Measurements from ENCODE around the gene FKBP10.
A peak's percentile ranks its signal among the peaks of the same experiment; 100 is the strongest.
"Not testable (repeated sequence)": the region's sequence is repeated elsewhere in the genome, so short reads cannot be mapped to it uniquely, and the experiment has no call there.

FKBP10 gene, protein sequence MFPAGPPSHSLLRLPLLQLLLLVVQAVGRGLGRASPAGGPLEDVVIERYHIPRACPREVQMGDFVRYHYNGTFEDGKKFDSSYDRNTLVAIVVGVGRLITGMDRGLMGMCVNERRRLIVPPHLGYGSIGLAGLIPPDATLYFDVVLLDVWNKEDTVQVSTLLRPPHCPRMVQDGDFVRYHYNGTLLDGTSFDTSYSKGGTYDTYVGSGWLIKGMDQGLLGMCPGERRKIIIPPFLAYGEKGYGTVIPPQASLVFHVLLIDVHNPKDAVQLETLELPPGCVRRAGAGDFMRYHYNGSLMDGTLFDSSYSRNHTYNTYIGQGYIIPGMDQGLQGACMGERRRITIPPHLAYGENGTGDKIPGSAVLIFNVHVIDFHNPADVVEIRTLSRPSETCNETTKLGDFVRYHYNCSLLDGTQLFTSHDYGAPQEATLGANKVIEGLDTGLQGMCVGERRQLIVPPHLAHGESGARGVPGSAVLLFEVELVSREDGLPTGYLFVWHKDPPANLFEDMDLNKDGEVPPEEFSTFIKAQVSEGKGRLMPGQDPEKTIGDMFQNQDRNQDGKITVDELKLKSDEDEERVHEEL

DNA sequence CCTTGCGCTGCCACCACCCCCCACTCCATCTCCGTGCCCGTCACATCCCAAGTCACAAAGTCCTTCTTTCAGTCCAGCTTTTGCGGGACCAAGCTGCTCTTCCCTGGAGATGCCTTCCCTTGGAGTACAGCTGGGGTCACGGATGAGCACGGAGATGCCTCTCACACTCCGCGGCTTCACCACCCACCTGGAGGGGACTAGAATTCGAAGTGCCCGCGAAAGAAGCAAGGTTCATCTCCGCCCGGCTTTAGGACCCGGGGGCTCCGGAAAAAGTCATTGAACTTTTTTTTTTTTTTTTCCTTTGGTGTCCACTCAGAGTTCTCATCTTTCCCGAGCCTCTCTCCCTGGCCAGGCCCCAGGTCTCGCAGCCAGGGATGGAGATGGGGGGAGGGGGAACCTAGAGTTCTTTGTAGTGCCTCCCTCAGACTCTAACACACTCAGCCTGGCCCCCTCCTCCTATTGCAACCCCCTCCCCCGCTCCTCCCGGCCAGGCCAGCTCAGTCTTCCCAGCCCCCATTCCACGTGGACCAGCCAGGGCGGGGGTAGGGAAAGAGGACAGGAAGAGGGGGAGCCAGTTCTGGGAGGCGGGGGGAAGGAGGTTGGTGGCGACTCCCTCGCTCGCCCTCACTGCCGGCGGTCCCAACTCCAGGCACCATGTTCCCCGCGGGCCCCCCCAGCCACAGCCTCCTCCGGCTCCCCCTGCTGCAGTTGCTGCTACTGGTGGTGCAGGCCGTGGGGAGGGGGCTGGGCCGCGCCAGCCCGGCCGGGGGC, at the start of gene FKBP10:
FKBP10 (plus strand) TSS at position 624 of the 771 bp plus-strand sequence; CDS start at position 655, 31 bp downstream.
- peak; percentile 59 for DNase-seq

DNA sequence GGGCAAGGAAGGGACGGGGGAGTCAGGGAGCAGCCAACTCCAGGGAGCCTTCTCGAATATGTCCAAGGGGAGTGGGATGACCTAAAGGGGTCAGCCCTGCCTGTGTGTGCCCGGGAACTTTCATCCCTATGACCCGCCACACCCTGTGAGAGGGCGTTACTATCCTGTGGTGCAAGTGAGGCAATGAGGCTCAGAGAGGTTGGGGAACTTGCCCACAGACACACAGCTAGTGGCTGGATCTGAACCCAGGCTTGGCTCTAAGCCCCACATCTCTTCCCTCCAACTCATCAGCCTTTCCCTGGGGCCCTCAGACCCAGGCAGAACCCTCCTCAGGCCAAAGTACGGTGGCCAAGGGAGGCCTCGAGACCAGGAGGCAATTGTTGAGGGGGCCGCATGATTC, 49.5 kb upstream of the FKBP10 start:
- DNase-seq, result no peak

DNA sequence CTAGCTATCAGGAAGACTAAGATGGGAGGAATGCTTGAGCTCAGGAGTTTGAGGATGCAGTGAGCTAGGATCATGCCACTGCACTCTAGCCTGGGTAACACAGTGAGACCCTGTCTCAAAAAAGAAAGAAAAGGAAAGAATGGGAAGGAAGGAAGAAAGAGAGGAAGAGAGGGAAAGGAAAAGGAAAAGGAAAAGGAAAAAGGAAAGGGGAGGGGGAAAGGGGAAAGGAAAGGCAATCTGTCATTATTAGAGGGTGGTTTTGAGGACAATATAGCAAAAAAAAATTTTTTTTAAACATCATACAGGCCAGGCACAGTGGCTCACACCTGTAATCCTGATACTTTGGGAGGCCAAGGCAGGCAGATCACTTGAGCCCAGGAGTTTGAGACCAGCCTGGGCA, 46.7 kb upstream of the FKBP10 start:
- DNase-seq, result no peak

DNA sequence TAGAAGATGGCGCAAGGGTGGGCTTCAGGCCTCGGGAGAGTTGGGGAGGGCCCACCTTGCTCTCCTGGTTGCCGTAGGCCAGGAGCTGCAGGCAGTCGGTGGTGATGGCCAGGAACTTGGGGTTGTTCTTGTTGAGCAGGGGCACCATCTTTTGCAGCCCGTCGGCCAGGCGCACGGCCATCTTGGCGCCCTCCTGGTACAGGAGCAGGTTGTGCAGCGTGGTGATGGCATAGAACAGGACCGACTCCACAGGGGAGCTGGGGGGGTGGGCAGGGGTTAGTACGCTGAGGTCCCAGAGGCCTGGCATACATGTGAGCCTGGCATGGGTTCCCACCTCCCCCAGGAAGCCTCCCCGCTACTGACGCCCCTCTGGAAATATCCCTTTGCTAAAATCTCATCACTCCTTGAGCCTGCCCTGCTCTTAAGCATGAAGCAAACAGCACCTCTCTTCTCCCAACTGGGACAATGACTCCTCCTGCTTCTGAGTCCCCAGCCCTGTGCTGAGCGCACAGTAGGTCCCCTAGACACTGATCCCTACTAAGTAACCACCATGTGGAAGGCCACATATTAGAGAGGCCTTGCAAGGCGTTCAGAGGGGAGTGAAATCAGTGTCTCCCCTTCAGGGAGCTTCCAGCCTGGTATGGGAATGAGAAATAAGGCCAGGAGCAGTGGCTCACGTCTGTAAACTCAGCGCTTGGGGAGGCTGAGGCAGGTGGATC, 45.3 kb upstream of the FKBP10 start:
- DNase-seq, result no peak

DNA sequence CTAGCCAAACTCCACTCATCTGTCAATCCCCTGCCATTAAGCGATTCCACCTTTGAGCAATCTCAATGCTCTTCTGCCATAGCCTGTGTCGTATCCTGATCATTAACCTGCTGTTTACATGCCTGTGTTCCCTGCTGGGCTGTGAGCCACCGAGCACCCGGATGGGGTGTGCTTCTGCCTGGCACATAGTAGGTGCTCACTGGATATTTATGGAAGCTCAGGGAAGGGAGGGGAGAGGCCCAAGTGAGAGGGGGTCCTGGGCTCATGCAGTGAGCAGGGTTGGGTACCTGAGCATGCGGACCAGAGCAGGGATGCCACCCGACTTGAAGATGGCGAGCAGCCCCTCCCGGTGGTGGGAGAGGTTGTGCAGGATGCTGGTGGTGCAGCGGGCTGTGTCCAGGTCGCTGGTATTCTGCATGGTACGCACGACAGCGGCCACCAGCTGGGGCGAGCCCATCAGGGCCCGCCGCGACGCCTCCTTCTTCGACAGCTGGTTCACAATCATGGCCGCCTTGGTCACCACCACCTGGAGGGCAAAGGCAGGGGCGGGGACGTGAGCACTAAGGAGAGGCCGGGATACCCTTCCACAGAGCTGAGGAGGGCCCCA, 44.0 kb upstream of the FKBP10 start:
- no peak for DNase-seq

DNA sequence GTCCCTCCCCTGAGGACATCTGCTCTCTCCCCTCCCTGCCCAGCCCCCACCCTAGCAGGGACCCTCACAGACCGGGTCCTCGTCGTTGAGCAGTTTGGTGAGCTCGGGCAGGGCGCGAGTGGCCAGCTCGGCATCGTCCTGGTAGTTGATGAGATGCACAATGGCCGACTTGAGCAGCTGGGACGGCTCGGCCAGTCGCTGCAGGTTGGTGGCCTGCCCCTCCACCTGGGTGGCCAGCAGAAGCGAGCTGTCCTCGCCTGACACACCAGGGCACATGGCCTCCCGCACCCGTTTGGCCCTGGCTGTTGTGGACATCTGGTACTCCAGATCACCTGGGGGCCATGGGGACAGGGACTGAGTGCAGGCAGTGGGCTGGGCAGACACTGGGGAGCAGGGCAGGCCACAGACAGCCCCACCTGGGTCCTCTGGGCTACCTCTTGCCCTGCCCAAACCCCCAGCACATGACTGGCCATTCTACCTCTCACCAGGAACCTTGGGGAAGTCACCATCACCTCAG, 43.4 kb upstream of the FKBP10 start:
- DNase-seq, result no peak

DNA sequence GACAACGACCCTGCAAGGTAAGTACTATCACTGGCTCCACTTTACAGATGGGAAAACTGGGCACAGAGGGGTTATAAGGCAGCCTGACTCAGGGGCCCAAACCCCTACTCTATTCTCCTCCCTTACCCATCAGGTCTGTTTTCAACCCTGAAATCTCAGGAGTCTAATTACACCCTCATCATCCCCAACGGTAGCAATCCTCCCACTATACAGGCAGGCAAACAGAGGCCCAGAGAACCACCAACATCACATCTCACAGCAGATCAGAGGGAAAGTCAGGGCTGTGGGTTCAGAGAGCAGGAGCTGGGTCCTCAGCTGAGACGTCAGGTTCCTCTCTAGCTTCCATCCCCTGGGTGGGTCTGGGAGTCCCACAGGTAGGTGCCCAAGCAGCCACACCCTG, 42.8 kb upstream of the FKBP10 start:
- no peak for DNase-seq

DNA sequence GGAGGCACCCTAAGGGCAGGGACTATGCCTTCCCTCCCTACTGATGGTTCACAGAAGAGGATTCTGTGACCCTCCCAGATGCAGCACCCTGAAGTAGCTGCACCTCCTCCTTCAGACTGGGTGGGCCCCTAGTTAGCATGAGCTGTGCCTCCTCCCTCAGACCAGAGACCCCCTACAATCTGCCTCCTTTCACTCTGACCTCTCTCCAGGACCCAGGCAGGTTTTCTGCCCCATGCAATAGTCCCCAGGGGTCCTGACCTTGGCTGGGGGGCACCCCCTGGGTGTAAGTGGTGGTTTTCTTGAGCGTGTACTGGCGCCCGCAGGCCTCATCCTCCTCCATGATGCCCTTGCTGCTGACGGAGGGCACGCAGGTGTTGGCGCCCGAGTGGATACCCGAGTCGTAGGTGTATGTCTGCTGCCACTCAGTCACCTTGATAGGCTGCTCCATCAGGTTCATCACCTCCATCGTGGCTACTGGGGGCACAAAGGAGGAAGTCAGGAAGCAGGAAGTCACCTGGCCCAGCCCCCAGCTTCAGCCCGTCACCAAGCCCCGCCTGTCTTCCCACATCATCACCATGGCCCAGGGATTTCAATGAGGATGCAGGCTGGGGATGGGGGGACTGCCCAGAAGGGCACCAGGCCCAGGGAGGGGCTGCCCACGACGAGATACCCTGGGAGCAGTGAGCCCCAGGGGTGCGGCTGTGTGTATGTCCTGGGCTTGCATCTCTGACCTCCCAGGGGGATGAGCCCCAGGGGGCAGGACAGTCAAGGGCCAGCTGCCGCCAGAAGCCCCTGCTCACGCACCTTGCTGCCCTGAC, 41.2 kb upstream of the FKBP10 start:
- DNase-seq, result no peak

DNA sequence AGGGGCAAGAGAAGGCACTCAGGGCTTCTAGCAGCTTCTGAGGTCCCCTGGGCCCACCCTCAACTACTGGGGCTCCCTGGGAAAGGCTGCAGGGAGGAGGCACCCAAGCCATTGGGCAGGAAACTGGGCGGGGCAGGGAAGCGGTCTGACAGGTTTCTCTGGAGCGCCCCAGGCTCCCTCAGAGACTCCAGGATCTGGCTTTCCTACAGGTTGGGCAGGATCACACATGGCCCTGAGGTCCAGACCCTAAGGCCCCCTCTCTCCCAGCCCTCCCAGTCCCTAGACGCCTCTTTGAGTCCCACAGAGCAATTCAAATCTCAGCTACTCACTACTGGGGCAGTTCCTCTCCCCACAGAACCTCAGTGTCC, 40.6 kb upstream of the FKBP10 start:
- DNase-seq, result no peak

DNA sequence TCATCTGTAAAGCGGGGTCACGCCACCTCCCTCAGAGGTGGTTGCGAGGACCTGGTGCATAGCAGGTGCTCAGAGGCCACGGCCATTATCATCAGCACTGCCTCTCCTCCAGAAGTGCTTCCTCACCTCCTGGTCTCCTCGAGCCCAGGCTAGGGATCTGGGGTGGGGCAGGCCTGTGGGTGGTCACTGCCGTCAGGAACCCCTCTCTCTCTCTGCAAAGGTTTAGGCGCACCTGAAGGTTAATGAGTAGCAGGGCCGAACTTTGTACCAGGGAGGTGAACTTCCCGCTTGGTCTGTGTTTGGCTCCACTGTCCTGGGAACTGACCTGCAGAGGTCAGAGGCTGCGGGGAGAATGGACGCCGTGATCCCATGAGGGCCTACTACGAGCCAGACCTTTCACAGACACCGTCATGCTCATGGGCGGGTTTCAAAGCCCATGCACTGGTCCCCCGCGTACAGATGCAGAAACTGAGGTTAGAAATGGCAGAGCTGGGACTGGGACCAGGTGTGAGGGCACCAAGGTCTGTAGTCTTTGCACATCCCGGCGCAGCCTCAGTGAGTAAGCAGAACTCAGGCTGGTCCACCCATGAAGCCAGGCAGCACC, 40.1 kb upstream of the FKBP10 start:
- DNase-seq, result no peak

DNA sequence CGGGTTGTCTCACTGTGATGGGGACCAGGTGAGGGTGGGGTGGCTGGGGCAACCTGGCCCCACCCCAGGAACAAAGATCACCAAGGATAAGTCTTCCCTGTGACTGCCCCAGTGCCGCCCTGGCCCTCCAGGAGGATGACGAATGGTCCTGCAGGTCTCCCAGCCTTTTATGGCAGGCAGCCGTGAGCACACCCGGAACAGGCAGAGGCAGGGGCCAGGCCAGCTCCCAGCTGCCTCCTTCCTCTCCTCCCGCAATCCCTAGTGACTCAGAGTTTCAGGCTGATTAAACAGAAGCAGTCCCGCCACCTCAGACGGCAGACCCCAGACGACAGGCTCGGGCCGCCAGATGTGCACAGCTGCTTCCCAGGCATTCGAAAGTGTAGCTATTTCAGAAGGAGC, 39.6 kb upstream of the FKBP10 start:
- peak; percentile 44 for DNase-seq

DNA sequence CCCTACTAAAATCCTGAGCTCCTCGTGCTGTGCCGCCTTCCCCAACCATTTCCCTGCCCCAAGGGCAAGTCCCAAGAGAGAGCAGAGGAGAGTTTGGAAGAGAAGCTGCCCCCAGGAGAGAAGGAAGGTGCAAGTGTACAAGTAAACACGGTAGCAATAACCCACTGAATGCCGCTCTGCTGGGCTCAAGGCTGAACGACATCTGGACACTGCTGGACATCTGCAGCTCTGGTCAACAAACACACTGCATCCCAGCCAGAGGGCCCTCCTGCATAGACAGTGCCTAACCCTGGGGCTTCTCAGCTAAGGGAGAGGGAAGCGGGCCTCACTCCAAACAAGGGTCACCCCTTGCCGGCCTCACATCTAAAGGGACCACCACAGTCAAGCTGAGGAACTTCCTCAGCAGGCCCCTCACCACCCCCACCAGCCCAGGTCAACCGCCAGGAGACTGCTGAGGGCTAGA, 39.0 kb upstream of the FKBP10 start:
- no peak for DNase-seq

DNA sequence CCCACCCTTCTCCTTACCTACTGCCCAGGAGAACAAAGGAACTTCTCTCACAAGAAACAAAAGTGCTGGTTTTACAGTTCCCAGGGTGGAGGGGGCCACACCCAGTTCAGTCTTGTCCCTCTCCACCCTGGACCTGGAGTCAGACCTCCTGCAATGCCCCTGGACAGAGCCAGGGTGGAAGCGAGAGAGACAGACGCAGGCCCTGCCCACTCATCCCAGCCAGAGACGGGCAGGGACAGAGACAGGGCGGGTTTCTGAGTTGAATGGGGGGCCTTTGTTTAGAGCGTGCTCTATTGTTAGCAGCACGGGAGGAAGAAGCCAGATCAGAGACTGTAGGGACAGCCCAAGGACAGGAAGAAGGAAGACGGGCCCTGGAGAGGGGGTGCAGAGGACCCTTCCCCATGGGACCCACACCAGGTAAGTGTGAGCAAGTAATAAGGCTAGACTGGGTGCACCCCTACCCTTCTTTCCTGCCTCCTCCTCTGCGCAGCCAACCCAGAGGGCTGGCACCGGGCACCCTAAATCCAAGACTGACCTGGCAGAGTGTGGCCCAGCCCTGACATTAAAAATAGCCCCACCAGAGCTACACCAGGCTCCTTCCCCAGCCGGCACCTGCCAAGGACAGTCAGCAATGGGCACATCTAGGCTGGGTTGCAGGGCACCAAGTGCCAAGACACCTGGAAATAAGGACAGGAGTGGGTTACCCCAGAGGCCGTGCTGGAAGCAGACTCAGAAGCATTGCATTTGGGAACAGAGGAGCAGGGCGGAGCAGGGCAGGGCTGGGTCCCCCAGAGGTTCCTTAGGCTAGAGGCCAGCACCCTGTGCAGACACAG, 37.2 kb upstream of the FKBP10 start:
- no peak for DNase-seq

DNA sequence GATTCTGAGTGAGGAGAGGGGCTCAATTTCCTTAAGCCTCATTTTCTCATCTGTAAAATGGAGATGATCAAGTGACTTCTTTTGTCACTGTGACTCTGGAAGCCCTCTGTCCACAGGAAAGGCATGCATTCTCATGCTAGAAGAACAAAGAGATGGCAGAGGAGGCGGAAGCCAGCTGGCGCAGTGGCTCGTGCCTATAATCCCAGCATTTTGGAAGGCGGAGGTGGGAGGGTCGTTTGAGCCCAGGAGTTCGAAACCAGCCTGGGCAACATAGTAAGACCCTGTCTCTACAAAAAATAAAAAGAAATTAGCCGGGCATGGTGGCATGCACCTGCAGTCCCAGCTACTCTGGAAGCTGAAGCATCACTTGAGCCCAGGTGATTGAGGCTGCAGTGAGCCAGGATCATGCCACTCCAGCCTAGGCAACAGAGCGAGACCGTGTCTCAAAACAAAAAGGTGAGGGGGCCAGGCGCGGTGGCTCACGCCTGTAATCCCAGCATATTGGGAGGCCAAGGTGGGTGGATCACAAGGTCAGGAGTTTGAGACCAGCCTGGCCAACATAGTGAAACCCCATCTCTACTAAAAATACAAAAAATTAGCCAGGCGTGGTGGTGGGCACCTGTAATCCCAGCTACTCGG, 36.4 kb upstream of the FKBP10 start:
- not testable (repeated sequence) for DNase-seq

DNA sequence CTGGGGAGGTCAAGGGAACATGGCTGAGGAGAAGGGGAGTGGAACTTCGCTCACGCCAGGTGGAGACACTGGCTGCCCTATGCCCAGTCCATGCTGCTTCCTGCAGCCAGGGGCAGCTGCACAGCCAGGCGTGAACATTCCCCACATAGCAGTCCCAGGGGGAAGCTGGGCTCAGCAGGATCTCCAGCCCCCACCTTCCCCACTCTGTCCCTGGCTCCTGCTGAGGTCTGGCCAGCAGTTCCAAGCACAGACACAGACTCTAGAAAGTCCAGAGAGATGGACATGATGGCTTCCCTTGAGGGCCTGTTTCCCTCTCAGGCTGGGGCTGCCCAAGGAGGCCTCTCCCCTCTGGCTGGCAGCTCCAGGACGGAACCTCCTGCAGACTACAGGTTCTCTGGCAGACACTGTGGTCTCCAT, 35.6 kb upstream of the FKBP10 start:
- DNase-seq, result peak; percentile 38

DNA sequence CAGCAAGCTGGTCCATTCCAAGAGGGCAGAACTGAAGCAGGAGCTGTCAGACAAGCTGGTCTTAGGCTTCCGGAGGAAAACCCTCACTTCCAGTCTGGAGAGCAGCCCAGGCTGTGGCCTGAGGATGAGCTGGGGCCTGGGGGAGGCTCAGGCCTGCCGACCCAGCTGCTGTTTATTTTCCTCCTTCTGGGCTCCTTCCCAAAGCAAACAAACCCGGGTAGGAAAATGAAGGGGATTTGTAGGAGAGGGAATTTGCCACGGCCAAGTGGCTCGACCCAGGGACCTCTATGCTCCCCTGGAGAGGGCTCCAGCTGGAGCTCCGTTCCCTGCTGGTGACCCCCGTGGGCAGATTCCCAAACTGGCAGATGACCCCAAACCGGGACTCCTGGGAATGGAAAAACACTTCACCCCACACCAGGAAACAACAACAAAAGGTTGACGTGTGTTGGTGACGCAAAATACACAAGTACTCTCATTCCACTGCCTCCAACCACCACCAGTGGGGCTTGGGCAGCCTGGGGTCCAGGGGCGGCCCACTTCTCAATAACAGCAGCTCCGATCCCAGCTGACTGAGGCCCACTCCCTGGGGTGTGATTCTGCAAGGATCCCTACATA, 35.1 kb upstream of the FKBP10 start:
- peak; percentile 95 for DNase-seq

DNA sequence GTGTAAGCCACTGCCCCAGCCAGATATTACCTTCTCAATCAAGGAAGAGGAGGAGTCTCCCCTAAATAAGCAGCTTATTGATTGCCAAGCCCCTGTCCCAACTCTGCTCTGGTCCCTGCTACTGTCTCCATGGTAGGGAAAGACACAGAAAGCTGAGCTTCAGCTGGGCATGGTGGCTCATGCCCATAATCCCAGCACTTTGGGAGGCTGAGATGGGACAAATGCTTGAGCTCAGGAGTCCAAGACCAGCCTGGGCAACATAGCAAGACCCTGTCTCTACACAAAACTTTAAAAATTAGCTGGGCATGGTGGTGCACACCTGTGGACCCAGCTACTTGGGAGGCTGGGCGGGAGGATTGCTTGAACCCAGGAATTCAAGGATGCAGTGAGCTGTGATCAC, 32.9 kb upstream of the FKBP10 start:
- no peak for DNase-seq

DNA sequence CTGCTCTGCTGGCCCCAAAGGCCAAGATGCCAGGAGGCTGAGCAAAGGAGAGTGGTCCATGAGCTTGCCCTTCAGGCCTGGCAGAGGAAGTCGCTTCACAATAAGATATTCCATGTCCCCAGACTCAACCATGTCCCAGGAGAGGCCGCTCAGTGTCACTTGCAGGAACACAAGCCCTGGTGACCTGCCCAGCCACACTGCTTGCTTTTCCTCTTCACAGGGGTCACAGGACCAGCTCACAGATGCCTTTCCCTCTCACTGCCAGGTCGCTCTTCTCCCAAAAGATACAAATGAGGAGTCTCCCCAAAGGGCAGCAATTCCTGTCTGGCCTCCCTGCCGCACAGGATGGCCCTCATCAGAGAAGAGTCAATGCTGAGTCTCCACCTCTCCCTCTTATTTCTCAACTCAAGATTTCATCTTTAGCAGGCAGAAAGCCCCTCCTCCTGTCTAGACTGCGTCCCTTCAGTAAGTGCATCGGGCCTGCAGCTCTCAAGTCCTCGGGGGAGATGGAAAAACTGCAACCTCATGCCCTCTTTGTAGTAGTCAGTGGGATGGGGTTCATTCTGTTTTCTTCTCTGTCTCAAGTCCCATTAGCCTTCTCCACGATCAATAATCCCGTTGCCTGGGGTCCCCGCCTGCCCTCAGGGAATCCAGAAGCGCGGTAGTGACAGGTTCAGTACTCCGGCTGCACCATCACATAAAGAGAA, 31.2 kb upstream of the FKBP10 start:
- DNase-seq, result no peak

DNA sequence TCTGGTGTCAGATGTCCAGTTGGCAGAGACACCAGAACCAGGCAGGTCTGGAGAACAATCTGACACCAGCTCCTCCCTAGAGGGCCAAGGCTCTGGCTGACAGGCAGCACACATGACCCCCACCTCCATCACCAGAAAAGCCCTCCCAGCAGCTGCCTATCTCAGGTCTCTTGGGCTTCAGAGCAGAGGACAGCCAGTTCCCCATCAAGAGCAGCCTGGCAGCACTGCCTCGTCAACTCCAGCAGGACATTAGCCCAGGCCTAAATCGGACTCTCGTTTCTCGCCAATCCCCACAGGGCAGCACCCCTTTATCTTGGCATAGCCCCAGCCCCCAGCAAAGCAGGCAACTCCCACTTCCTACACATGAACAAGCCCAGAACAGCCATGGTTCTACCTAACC, 30.7 kb upstream of the FKBP10 start:
- DNase-seq, result no peak
